Smooth muscle cell (in vitro differentiated cells): ENCODE data around the gene DENND2D. TPM values are rescaled to one million over a fixed set of nuclear protein-coding genes. Genes with fewer than 3 reads are reported as not detected.

ENCODE experiments used
- DNase-seq: peaks from one replicate; lab custom pipeline; 2025; ENCODE audit not compliant: unreplicated experiment; lab: John Stamatoyannopoulos, UW
- H2AFZ ChIP-seq: fragments of 200-600 bp; sonication (generic); 2 replicates; pipeline ENCODE4 v1.6.0; 2016; ENCODE audit warnings: antibody characterized with exemption, low read depth, mild to moderate bottlenecking
- H3F3A ChIP-seq: fragments of 200-600 bp; sonication (generic); 2 replicates; pipeline ENCODE4 v1.6.0; 2017; ENCODE audit warnings: antibody characterized with exemption, low read depth
- H3K27ac ChIP-seq: fragments of 200-600 bp; sonication (generic); 2 replicates; pipeline ENCODE4 v1.5.1; 2016; ENCODE audit warnings: low read depth, mild to moderate bottlenecking
- H3K27me3 ChIP-seq: fragments of 200-600 bp; sonication (generic); 2 replicates; pipeline ENCODE4 v1.6.1; 2016; ENCODE audit warnings: low read depth, mild to moderate bottlenecking
- H3K36me3 ChIP-seq: fragments of 200-600 bp; sonication (generic); 2 replicates; pipeline ENCODE4 v1.5.1; 2016; ENCODE audit warnings: low read depth
- H3K4me1 ChIP-seq: fragments of 200-600 bp; sonication (generic); 2 replicates; pipeline ENCODE4 v1.5.1; 2016; ENCODE audit warnings: low read depth
- H3K4me2 ChIP-seq: fragments of 200-600 bp; sonication (generic); 2 replicates; pipeline ENCODE4 v1.6.0; 2016; ENCODE audit warnings: mild to moderate bottlenecking
- H3K4me3 ChIP-seq: fragments of 200-600 bp; sonication (generic); 2 replicates; pipeline ENCODE4 v1.5.1; 2016; ENCODE audit warnings: mild to moderate bottlenecking
- H3K79me2 ChIP-seq: fragments of 200-600 bp; sonication (generic); 2 replicates; pipeline ENCODE4 v1.6.0; 2016; ENCODE audit warnings: low read depth, mild to moderate bottlenecking
- H3K9ac ChIP-seq: fragments of 200-600 bp; sonication (generic); 2 replicates; pipeline ENCODE4 v1.6.0; 2016; ENCODE audit warnings: low read depth
- H3K9me3 ChIP-seq: fragments of 200-600 bp; sonication (generic); replicated peaks from 2 replicates; pipeline ENCODE4 v1.5.1; 2016; ENCODE audit warnings: low read depth
- H4K20me1 ChIP-seq: fragments of 200-600 bp; sonication (generic); 2 replicates; pipeline ENCODE4 v1.6.0; 2016; ENCODE audit warnings: low read depth
- WGBS: methylation state at CpG from one replicate; pipeline ENCODE4 v1.1.7; 2016; ENCODE audit warnings: low lambda C conversion rate; 5-methylcytosine and 5-hydroxymethylcytosine counted together
- polyA plus RNA-seq: library from polyadenylated mRNA; unstranded; fragments of >200 nt; fragmentation: Nextera tagmentation; extraction: Ambion mirVana; gene quantifications from 2 replicates; pipeline ENCODE4 v1.2.1, GENCODE V29; 2016
- total RNA-seq: library from RNA; depleted of rRNA; stranded (reverse); fragments of >200 nt; gene quantifications from 2 replicates; pipeline ENCODE4 v1.2.3, GENCODE V29; 2014
- TF ChIP-seq, protein P1 (sequence below): fragments of 200-600 bp; sonication (generic); IDR thresholded peaks from 2 replicates; pipeline ENCODE4 v1.5.1; 2017; ENCODE audit warnings: borderline replicate concordance, mild to moderate bottlenecking, antibody characterized with exemption; ENCODE audit not compliant: insufficient read depth, poor library complexity, severe bottlenecking

DENND2D gene
- total and polyA plus RNA-seq, 2 experiments from 2014 or later = 0.75 to 3.7 TPM

GRCh38 chr1:111172463-111172862 is 28.0 kb downstream of the DENND2D start:
- Histone ChIP-seq H3K79me2 (peaks cover 4% of the 10 kb centered on the region), H4K20me1 (peaks cover 3% of the 10 kb centered on the region), H3K27me3 (no peaks in the 10 kb centered on the region), H3F3A (no peaks in the 10 kb centered on the region), H3K9me3 (no peaks in the 10 kb centered on the region), H3K36me3 (peaks cover 12% of the 10 kb centered on the region), H3K9ac (no peak overlapping the region), H3K4me3 (no peak overlapping the region), H3K4me1 (no peaks in the 10 kb centered on the region), H2AFZ (no peak overlapping the region), H3K4me2 (no peak overlapping the region), H3K27ac (no peak overlapping the region)
- no peak for DNase-seq
- TF ChIP-seq, protein P1, sequence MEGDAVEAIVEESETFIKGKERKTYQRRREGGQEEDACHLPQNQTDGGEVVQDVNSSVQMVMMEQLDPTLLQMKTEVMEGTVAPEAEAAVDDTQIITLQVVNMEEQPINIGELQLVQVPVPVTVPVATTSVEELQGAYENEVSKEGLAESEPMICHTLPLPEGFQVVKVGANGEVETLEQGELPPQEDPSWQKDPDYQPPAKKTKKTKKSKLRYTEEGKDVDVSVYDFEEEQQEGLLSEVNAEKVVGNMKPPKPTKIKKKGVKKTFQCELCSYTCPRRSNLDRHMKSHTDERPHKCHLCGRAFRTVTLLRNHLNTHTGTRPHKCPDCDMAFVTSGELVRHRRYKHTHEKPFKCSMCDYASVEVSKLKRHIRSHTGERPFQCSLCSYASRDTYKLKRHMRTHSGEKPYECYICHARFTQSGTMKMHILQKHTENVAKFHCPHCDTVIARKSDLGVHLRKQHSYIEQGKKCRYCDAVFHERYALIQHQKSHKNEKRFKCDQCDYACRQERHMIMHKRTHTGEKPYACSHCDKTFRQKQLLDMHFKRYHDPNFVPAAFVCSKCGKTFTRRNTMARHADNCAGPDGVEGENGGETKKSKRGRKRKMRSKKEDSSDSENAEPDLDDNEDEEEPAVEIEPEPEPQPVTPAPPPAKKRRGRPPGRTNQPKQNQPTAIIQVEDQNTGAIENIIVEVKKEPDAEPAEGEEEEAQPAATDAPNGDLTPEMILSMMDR = no peak

- no peak overlapping the region for H3K4me3 ChIP-seq
- H3K27ac ChIP-seq = no peak overlapping the region
- H4K20me1 ChIP-seq = peaks cover 15% of the 10 kb centered on the region
- H3K4me2 ChIP-seq = no peak overlapping the region
- H3F3A ChIP-seq = no peaks in the 10 kb centered on the region
- no peaks in the 10 kb centered on the region for H3K9me3 ChIP-seq
- TF ChIP-seq, protein P1 = no peak
- no peaks in the 10 kb centered on the region for H3K27me3 ChIP-seq
- H3K36me3 ChIP-seq = peaks cover 16% of the 10 kb centered on the region
- no peaks in the 10 kb centered on the region for H3K4me1 ChIP-seq
- H3K79me2 ChIP-seq = no peaks in the 10 kb centered on the region
- no peak overlapping the region for H2AFZ ChIP-seq
- WGBS = 76% methylated on average over 2 of the region's 2 CpGs
- no peak for DNase-seq
- H3K9ac ChIP-seq = no peak overlapping the region
These were observed 36.3 kb downstream of the DENND2D start for GRCh38 chr1:111164151-111164550.

DNA sequence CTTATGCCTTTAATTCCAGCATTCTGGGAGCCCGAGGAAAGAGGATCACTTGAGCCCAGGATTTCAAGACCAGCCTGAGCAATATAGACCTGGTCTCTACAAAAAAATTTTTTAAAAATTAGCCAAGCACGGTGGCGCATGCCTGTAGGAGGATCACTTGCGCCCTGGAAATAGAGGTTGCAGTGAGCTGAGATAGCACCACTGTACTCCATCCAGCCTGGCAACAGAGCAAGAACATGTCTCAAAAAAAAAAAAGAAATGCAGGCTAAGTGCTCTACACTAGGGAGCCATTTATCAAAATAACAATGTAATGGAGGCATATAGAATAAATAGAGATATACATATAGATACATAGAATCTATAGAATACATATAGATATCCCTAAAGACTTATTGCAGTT is 37.1 kb downstream of the DENND2D start:
- H3K9me3 ChIP-seq = no peaks in the 10 kb centered on the region
- TF ChIP-seq, protein P1 = no peak
- no peaks in the 10 kb centered on the region for H3K79me2 ChIP-seq
- no peak for DNase-seq
- no peaks in the 10 kb centered on the region for H3F3A ChIP-seq
- H2AFZ ChIP-seq = no peak overlapping the region
- no peak overlapping the region for H3K9ac ChIP-seq
- peaks cover 14% of the 10 kb centered on the region for H3K36me3 ChIP-seq
- no peaks in the 10 kb centered on the region for H3K4me1 ChIP-seq
- 93% methylated on average over 4 of the region's 4 CpGs for WGBS
- H3K4me2 ChIP-seq = no peak overlapping the region
- no peak overlapping the region for H3K27ac ChIP-seq
- H3K27me3 ChIP-seq = no peaks in the 10 kb centered on the region
- no peak overlapping the region for H3K4me3 ChIP-seq
- peaks cover 18% of the 10 kb centered on the region for H4K20me1 ChIP-seq

DNA sequence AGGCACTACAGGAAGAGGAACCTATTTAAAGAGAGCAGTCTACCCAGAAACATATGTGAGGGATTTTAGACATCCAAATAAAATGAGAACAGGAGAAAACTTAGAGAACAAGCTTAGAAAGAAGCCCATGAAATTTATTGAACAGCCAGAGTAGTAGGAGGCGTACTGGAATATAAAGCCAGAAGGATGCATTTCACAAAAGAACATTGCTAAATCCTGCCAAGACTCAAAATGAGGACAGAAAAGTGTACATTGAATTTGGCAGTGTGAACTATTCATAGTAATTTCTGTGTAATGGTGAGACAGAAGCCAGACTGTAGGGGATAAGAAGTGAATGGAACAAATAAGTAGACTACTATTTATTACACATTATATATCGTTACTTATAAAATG is 38.0 kb downstream of the DENND2D start:
- TF ChIP-seq, protein P1 = no peak
- Histone ChIP-seq H3K9me3 (no peaks in the 10 kb centered on the region), H3K27me3 (no peaks in the 10 kb centered on the region), H4K20me1 (peaks cover 25% of the 10 kb centered on the region), H3K79me2 (peaks cover 4% of the 10 kb centered on the region), H3K4me1 (no peaks in the 10 kb centered on the region), H3F3A (no peaks in the 10 kb centered on the region), H3K27ac (no peak overlapping the region), H3K36me3 (peaks cover 8% of the 10 kb centered on the region), H3K4me3 (no peak overlapping the region), H3K9ac (no peak overlapping the region), H2AFZ (no peak overlapping the region), H3K4me2 (no peak overlapping the region)
- WGBS = 95% methylated on average over 2 of the region's 2 CpGs
- no peak for DNase-seq
